ENCODE results near the gene THADA.

DNA sequence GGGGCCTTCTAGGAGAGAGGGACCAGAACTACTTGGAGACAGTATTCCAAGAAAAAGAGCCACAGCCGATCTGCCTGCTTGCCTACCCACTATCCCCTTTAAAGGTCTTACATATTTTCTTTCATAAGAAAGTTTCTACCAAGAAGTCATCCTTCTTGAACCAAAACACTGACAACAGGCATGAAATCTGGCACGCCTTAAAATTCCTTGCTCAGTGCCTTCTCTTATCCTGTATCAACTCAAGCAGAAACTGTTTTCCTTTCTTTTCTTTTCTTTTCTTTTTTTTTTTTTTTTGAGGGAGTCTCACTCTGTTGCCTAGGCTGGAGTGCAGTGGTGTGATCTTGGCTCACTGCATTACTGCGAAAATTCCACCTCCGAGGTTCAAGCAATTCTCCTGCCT is 321.1 kb downstream of the THADA start:
- TF ChIP-seq POLR2AphosphoS5 (IDR thresholded peaks at IDR 0.05) (no peak), POLR2A (IDR thresholded peaks at IDR 0.05) (no peak)
